ENCODE data around the gene DPF3.
"Not testable (repeated sequence)": the region's sequence is repeated elsewhere in the genome, so short reads cannot be mapped to it uniquely, and the experiment has no call there.

Gene DPF3

GRCh38 chr14:72878746-72879145 lies 15.2 kb downstream of the DPF3 start:
- DNase-seq, result no peak

GRCh38 chr14:72876710-72877063 lies 17.2 kb downstream of the DPF3 start:
- no peak for DNase-seq

GRCh38 chr14:72876005-72876709 lies 17.7 kb downstream of the DPF3 start:
- DNase-seq, result no peak

GRCh38 chr14:72870878-72871277 lies 23.0 kb downstream of the DPF3 start:
- not testable (repeated sequence) for DNase-seq

DNA sequence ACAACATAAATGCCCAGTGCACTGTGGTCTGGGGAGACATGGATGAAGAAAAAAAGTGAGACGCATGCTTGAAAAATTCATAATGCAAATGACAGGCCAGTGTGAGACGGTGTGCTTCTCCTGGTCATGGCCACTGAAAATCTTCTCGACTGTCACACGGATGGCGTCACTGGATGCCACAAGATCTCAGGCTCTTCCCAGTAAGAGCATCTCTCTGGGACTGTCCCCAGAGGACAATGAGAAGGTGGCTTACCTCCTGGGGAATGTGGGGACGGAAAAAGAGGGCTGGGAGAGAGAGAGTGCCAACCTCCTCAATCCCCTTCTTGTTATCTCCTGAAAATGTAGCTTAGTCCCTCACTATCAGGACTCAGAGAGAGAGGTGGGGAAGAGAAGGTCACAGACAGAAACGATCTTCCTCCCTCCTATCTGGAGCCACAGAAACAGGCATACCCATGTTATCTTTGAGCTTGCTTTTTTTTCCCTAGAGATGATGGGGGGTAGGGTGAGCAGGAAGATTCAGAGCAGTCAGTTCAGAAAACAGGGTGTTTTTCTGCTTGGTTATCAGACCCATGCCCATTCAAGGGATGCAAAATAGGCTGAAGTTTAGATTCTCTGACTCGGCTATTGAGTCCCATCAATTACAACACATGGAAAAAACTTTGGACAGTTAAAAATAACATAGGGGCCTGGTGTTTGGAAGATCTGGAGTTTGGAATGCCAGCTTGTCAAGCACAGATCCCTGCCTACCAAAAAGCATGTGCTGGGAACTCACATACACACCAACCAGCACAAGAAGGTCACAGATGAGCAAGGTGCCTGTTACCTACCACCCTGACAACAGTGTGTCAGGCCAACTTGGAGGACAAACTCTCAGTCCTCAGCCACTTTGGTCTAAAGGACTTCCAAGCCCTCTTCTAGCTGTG lies 24.2 kb downstream of the DPF3 start:
- no peak for DNase-seq

GRCh38 chr14:72868500-72868899 lies 25.4 kb downstream of the DPF3 start:
- no peak for DNase-seq

GRCh38 chr14:72864712-72865365 lies 29.1 kb downstream of the DPF3 start:
- DNase-seq, result no peak

- DNase-seq, result no peak
Measured at GRCh38 chr14:72863216-72864006, 30.5 kb downstream of the DPF3 start.

- DNase-seq, result no peak
Measured at GRCh38 chr14:72856530-72857266, 37.2 kb downstream of the DPF3 start.

GRCh38 chr14:72855913-72856312 lies 38.0 kb downstream of the DPF3 start:
- DNase-seq, result no peak

GRCh38 chr14:72852194-72852593 lies 41.7 kb downstream of the DPF3 start:
- no peak for DNase-seq

GRCh38 chr14:72851635-72852034 lies 42.3 kb downstream of the DPF3 start:
- DNase-seq, result no peak

GRCh38 chr14:72850360-72850759 lies 43.5 kb downstream of the DPF3 start:
- no peak for DNase-seq

DNA sequence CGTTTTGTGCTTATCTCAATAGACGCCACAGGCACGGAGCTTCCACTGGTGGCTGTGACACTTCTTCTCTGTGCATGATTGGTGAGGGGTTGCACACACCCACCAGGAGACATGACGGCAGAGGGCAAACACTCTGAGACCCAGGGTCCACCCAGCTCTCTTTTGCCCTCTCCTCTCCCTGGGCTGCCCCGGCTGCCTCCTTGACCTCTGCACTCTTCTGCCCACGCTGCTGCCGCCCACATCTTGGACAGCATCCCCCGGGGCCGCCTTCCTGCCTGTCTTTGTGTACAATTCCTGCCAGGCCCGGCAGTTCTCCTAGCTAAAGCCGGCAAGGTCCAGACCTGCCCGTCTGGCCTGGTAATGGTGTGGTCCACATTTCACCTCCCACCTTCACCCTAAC lies 44.7 kb downstream of the DPF3 start:
- no peak for DNase-seq

- DNase-seq, result no peak
Measured at GRCh38 chr14:72847721-72848120, 46.2 kb downstream of the DPF3 start.

DNA sequence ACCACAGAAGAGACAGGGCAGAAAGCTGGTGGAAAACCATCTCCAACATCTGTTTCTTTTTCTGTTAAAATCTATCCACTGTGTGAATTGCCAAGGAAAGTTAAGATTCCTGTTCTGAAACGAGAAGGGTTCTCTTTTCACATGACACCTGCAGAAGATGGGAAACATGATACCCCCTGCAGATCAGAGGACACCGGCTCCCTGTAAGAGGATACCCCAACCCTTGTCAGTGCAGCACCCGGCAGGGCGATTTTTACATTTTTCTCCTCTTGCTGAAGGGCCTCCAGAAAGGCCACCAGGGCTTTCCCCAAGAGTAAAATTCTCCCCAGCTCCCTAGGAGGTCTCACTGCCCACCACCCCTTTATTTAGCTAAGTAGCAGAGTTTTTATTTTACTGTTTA lies 48.2 kb downstream of the DPF3 start:
- no peak for DNase-seq

- DNase-seq, result no peak
Measured at GRCh38 chr14:72845196-72845595, 48.7 kb downstream of the DPF3 start.

- no peak for DNase-seq
Measured at GRCh38 chr14:72844524-72844923, 49.4 kb downstream of the DPF3 start.

- no peak for DNase-seq
Measured at GRCh38 chr14:72839753-72840607, 53.9 kb downstream of the DPF3 start.

GRCh38 chr14:72839351-72839750 lies 54.5 kb downstream of the DPF3 start:
- DNase-seq, result no peak

DNA sequence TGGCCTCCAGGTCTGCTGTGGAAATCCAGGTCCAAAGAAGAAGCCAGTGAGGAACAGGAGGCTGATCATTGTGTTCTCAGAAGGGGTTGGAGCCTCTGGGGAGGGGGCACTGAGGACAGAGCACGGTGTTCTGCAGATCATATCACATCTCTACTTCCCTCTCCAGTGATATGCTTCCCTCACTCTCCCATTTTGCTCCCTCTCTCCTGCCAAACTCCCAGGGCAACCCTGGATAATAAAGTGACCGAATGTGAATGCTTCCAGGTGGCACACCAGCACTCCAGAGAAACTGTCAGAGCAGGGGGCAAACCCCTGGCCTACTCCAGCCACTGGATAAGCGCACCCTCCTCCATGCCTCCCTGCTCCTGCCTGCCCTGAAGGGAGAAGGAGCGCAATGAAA lies 57.8 kb downstream of the DPF3 start:
- no peak for DNase-seq

Measured in CD4-positive, alpha-beta T cell treated with Interleukin-12 subunit alpha and Interleukin-12 subunit beta, for 1 hour (primary cell).